ENCODE data around the gene CCND2.
"Not testable (repeated sequence)": the region's sequence is repeated elsewhere in the genome, so short reads cannot be mapped to it uniquely, and the experiment has no call there.

The CCND2 gene

DNA sequence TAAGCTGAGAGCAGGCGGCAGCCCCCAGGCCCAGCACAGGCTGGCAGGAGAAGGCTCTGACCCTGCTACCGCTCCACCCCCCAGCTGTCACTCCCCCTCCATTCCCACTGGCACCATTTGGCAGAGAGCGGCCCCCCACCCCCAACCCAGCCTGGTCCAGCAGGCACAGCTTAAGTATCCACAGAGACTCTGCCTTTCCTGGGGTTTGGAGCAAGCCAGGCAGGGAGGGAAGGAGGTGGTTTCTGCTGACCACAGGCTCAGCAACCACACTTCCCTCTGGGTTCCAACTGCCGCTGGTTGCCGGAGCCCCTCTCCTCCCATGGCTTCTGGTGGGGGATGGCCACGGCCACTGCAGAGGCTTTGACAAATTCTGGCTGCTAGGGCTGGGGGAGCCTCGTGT lies 30.5 kb upstream of the CCND2 start:
- Histone ChIP-seq H3K4me3 (ENCODE audit: low read length) (no peak overlapping the region), H3K9me3 (ENCODE audit: control insufficient read depth, low read length) (no peaks in the 10 kb centered on the region), H3K36me3 (ENCODE audit: control insufficient read depth, insufficient read depth, low read length) (no peaks in the 10 kb centered on the region), H3K9ac (ENCODE audit: low read length) (no peak overlapping the region), H3K4me1 (ENCODE audit: control insufficient read depth, insufficient read depth, low read length) (no peaks in the 10 kb centered on the region), H3K27me3 (ENCODE audit: control insufficient read depth, insufficient read depth, low read length) (peaks cover 5% of the 10 kb centered on the region)

DNA sequence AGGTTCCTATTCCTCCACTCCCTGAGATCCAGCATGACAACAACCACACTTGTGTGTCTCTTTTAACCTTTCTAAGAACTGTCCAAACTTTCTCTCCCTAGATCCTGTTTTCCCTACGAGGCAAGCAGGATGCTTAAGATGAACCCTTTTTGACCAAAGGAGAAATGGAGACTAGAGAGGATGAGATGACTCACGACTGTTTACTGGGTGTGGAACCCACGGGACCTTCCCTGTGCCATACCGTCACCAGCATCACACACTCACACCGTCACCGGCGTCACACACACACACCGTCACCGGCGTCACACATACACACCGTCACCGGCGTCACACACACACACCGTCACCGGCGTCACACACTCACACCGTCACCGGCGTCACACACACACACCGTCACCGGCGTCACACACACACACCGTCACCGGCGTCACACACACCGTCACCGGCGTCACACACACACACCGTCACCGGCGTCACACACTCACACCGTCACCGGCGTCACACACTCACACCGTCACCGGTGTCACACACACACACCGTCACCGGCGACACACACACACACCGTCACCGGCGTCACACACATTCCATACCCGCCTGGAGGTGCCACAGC lies 30.0 kb upstream of the CCND2 start:
- H3K36me3 ChIP-seq (ENCODE audit: control insufficient read depth, insufficient read depth, low read length); H3K9me3 ChIP-seq (ENCODE audit: control insufficient read depth, low read length); H3K4me1 ChIP-seq (ENCODE audit: control insufficient read depth, insufficient read depth, low read length); H3K27me3 ChIP-seq (ENCODE audit: control insufficient read depth, insufficient read depth, low read length); H3K9ac ChIP-seq (ENCODE audit: low read length); H3K4me3 ChIP-seq (ENCODE audit: low read length): not testable (repeated sequence)

- no peaks in the 10 kb centered on the region for H3K9me3 ChIP-seq (ENCODE audit: control insufficient read depth, low read length)
- H3K36me3 ChIP-seq (ENCODE audit: control insufficient read depth, insufficient read depth, low read length) = no peaks in the 10 kb centered on the region
- H3K27me3 ChIP-seq (ENCODE audit: control insufficient read depth, insufficient read depth, low read length) = peaks cover 5% of the 10 kb centered on the region
- no peak overlapping the region for H3K4me3 ChIP-seq (ENCODE audit: low read length)
- no peaks in the 10 kb centered on the region for H3K4me1 ChIP-seq (ENCODE audit: control insufficient read depth, insufficient read depth, low read length)
- H3K9ac ChIP-seq (ENCODE audit: low read length) = no peak overlapping the region
Measured at GRCh38 chr12:4244868-4245267, 28.7 kb upstream of the CCND2 start.

GRCh38 chr12:4245446-4245845 lies 28.1 kb upstream of the CCND2 start:
- H3K9me3 ChIP-seq (ENCODE audit: control insufficient read depth, low read length) = no peaks in the 10 kb centered on the region
- H3K36me3 ChIP-seq (ENCODE audit: control insufficient read depth, insufficient read depth, low read length) = no peaks in the 10 kb centered on the region
- H3K4me3 ChIP-seq (ENCODE audit: low read length) = no peak overlapping the region
- peaks cover 5% of the 10 kb centered on the region for H3K27me3 ChIP-seq (ENCODE audit: control insufficient read depth, insufficient read depth, low read length)
- no peaks in the 10 kb centered on the region for H3K4me1 ChIP-seq (ENCODE audit: control insufficient read depth, insufficient read depth, low read length)
- no peak overlapping the region for H3K9ac ChIP-seq (ENCODE audit: low read length)

DNA sequence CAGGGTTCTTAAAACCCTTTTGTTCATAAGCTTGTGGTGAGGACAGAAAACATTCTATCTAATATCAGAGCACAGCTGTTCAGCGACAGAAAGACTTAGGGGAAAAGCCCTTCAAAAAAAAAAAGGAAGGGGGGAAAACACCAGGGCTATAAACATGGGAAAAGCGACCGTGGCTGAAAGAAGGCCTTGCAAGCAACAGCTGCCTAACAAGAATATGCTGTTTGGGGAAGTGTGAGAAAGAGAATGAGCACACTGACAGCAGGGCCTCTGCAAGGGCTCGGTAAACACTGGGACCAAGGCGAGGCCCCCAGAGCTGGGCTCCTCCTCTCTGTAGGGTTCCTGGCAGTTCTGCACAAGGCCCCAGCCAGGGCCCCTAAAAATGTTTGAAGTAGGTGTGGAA lies 27.4 kb upstream of the CCND2 start:
- Histone ChIP-seq H3K36me3 (ENCODE audit: control insufficient read depth, insufficient read depth, low read length) (no peaks in the 10 kb centered on the region), H3K4me3 (ENCODE audit: low read length) (no peak overlapping the region), H3K4me1 (ENCODE audit: control insufficient read depth, insufficient read depth, low read length) (no peaks in the 10 kb centered on the region), H3K27me3 (ENCODE audit: control insufficient read depth, insufficient read depth, low read length) (peaks cover 5% of the 10 kb centered on the region), H3K9ac (ENCODE audit: low read length) (no peak overlapping the region), H3K9me3 (ENCODE audit: control insufficient read depth, low read length) (no peaks in the 10 kb centered on the region)

DNA sequence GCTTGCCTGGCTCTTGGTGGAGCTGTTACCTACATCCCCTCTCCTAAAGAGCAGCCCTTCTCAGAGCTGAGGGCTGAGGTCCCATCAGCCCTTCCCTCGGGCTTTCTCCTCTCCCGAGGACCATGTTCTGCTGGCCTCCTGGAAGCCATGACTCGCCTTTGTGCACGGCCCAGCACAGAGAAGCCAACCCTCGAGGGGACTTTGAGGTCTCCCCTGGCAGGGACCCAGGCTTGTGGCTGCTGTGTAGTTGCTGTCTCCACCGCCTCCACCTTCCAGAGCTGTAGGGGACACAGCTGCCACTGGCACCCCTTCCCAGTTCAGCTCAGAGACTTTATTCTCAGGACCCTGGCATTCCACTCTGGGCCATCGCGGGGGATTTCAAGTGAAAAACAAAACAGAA lies 22.9 kb upstream of the CCND2 start:
- no peaks in the 10 kb centered on the region for H3K36me3 ChIP-seq (ENCODE audit: control insufficient read depth, insufficient read depth, low read length)
- H3K4me3 ChIP-seq (ENCODE audit: low read length) = no peak overlapping the region
- H3K4me1 ChIP-seq (ENCODE audit: control insufficient read depth, insufficient read depth, low read length) = no peaks in the 10 kb centered on the region
- no peak overlapping the region for H3K9ac ChIP-seq (ENCODE audit: low read length)
- H3K27me3 ChIP-seq (ENCODE audit: control insufficient read depth, insufficient read depth, low read length) = peaks cover 6% of the 10 kb centered on the region
- H3K9me3 ChIP-seq (ENCODE audit: control insufficient read depth, low read length) = no peaks in the 10 kb centered on the region

GRCh38 chr12:4251216-4251891 lies 22.2 kb upstream of the CCND2 start:
- H3K9me3 ChIP-seq (ENCODE audit: control insufficient read depth, low read length) = no peaks in the 10 kb centered on the region
- peaks cover 6% of the 10 kb centered on the region for H3K27me3 ChIP-seq (ENCODE audit: control insufficient read depth, insufficient read depth, low read length)
- H3K4me1 ChIP-seq (ENCODE audit: control insufficient read depth, insufficient read depth, low read length) = no peaks in the 10 kb centered on the region
- H3K36me3 ChIP-seq (ENCODE audit: control insufficient read depth, insufficient read depth, low read length) = no peaks in the 10 kb centered on the region
- no peak overlapping the region for H3K9ac ChIP-seq (ENCODE audit: low read length)
- H3K4me3 ChIP-seq (ENCODE audit: low read length) = no peak overlapping the region

GRCh38 chr12:4251967-4252366 lies 21.6 kb upstream of the CCND2 start:
- Histone ChIP-seq H3K9me3 (ENCODE audit: control insufficient read depth, low read length) (no peaks in the 10 kb centered on the region), H3K27me3 (ENCODE audit: control insufficient read depth, insufficient read depth, low read length) (peaks cover 6% of the 10 kb centered on the region), H3K4me3 (ENCODE audit: low read length) (no peak overlapping the region), H3K9ac (ENCODE audit: low read length) (no peak overlapping the region), H3K4me1 (ENCODE audit: control insufficient read depth, insufficient read depth, low read length) (no peaks in the 10 kb centered on the region), H3K36me3 (ENCODE audit: control insufficient read depth, insufficient read depth, low read length) (no peaks in the 10 kb centered on the region)

DNA sequence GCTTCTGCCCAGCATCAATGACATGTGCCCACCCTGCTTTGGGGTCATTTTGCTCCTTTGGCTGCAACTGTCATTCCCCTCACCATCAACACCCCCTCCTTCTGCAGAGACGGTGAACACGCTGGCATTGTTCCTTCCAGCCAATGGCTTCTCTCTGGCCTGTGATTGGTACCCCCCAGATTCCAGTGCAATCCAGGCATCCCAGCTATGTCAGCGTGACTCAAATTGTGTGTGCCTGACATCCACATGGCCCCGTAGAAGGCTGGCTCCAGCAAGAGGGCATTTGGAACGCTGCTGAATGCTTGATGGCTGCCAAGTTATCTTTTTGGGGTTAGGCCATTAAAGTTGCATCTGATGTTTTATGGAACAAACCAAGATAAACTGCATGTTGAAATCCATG lies 21.0 kb upstream of the CCND2 start:
- H3K9ac ChIP-seq (ENCODE audit: low read length) = no peak overlapping the region
- H3K27me3 ChIP-seq (ENCODE audit: control insufficient read depth, insufficient read depth, low read length) = peaks cover 6% of the 10 kb centered on the region
- no peak overlapping the region for H3K4me3 ChIP-seq (ENCODE audit: low read length)
- H3K4me1 ChIP-seq (ENCODE audit: control insufficient read depth, insufficient read depth, low read length) = no peaks in the 10 kb centered on the region
- no peaks in the 10 kb centered on the region for H3K36me3 ChIP-seq (ENCODE audit: control insufficient read depth, insufficient read depth, low read length)
- H3K9me3 ChIP-seq (ENCODE audit: control insufficient read depth, low read length) = no peaks in the 10 kb centered on the region

DNA sequence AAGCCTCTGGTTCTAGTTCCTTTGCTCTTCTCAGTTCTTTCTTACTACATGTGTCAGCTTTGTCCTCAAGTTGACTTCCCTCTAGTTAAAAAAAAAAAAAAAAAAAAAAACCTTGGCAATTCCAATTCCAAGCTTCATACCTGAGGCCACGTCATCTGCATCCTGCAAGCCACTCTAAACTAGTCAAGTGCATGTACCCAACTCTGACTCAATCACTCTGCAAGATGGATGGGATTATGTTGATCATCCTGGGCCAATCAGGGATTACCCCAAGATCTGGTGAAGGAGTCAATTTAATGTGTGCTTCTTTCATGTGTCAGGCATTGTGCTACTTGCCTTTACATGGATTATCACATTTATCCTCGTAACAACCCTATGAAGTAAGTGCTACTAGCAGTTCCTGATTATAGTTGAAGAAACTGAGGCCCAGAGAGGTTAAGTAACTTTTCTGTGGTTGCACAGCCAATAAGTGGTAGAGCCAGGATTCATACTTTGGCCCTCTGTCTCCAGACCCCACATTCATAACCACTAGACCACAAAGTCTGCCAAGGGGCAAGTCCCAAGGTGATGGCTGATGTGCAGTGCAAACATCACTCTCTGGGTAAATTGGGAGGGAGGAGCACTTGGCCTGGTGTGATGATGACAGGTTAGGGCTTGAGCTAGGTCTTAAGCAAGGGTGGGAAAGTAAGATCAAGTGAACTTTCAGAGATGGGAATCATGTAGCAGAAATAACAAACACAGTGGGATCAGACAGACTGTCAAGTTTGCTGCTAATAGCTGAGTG lies 17.3 kb upstream of the CCND2 start:
- Histone ChIP-seq H3K9ac (ENCODE audit: low read length) (no peak overlapping the region), H3K9me3 (ENCODE audit: control insufficient read depth, low read length) (no peaks in the 10 kb centered on the region), H3K27me3 (ENCODE audit: control insufficient read depth, insufficient read depth, low read length) (peaks cover 6% of the 10 kb centered on the region), H3K4me1 (ENCODE audit: control insufficient read depth, insufficient read depth, low read length) (no peaks in the 10 kb centered on the region), H3K36me3 (ENCODE audit: control insufficient read depth, insufficient read depth, low read length) (no peaks in the 10 kb centered on the region), H3K4me3 (ENCODE audit: low read length) (no peak overlapping the region)

DNA sequence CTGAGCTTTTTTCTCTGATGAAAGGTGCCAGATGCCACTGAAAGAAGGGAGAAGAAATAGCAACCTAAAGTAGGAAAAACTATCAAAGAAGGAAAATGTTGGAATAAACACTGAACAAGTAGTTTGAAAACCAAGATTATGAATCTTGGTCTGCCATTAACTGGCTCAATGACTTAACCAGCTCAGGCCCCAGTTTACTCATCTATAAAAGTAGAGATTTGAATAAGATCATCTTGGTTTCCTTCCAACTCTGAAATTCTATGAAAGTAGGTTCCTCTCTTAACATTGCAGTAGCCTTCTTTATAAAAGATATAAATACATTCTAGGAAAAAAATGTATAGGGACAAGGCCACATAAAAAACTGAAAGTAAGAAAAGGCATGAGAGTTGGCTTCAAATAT lies 16.1 kb upstream of the CCND2 start:
- Histone ChIP-seq H3K4me3 (ENCODE audit: low read length) (no peak overlapping the region), H3K4me1 (ENCODE audit: control insufficient read depth, insufficient read depth, low read length) (no peaks in the 10 kb centered on the region), H3K9ac (ENCODE audit: low read length) (no peak overlapping the region), H3K9me3 (ENCODE audit: control insufficient read depth, low read length) (no peaks in the 10 kb centered on the region), H3K27me3 (ENCODE audit: control insufficient read depth, insufficient read depth, low read length) (peaks cover 5% of the 10 kb centered on the region), H3K36me3 (ENCODE audit: control insufficient read depth, insufficient read depth, low read length) (no peaks in the 10 kb centered on the region)

DNA sequence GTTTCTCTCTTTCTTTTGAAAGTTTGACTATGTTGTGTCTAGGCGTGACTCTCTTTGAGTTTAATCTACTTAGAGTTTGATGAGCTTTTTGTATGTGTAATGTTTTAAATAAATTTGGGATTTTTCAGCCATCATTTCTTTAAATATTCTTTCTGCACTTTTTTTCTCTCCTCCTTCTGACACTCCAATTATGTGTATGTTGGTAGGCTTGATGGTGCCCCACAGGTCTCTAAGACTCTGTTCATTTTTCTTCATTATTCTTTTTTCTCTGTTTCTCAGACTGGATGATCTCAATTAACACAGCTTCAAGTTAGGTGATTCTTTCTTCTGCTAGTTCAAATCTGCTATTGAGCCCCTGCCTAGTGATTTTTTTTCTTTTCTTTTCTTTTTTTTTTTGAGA lies 14.5 kb upstream of the CCND2 start:
- no peaks in the 10 kb centered on the region for H3K36me3 ChIP-seq (ENCODE audit: control insufficient read depth, insufficient read depth, low read length)
- no peak overlapping the region for H3K4me3 ChIP-seq (ENCODE audit: low read length)
- H3K27me3 ChIP-seq (ENCODE audit: control insufficient read depth, insufficient read depth, low read length) = no peaks in the 10 kb centered on the region
- H3K9me3 ChIP-seq (ENCODE audit: control insufficient read depth, low read length) = no peaks in the 10 kb centered on the region
- no peak overlapping the region for H3K9ac ChIP-seq (ENCODE audit: low read length)
- H3K4me1 ChIP-seq (ENCODE audit: control insufficient read depth, insufficient read depth, low read length) = no peaks in the 10 kb centered on the region

Measured in mucosa of stomach (tissue), 1 donor.